Mammary epithelial cell (primary cell): Measurements from ENCODE around the gene CCNL2.

Experiments
- EZH2 ChIP-seq: IDR thresholded peaks from 2 replicates; pipeline ENCODE4 v1.6.1; 2012; ENCODE audit warnings: low read length, inconsistent platforms, borderline replicate concordance
- TF ChIP-seq, protein P1 (sequence below), 2 donors: IDR thresholded peaks in 1 of 2; conservative IDR thresholded peaks in 1 of 2; 2 replicates each; pipeline ENCODE4 v1.5.1; 2011 to 2012; ENCODE audit warnings: inconsistent platforms in 2 of 2, low read length in 2 of 2, mild to moderate bottlenecking in 2 of 2, control low read depth in 1 of 2, low read depth in 1 of 2; ENCODE audit not compliant: insufficient read depth in 1 of 2; ENCODE audit errors: extremely low read depth in 1 of 2

DNA sequence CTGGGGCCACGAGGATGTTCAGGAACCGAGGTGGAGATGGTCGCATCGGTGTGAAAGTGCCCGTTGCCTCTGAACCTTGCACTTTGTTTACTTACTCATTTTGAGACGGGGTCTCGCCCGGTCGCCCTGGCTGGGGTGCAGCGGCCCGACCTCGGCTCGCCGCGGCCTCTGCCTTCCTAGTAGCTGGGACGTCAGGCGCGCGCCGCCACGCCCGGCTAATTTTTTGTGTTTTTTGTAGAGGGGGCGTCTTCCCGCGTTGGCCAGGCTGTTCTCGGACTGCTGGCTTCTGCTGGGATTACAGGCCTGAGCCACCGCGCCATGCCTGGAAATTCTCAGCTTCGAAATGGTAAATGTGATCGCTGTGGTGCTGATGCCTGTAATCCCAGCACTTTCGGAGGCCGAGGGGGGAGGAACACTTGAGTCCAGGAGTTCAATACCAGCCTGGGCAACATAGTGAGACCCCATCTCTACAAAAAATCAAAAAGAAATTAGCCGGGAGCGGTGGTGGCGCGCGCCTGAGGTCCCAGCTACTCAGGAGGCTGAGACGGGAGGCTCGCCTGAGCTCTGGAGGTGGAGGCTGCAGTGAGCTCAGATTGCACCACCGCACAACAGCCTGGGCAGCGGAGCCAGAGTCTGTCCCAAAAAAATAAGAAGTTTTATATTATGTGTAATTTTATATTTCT, 8.6 kb upstream of the CCNL2 start:
- TF ChIP-seq, protein P1, sequence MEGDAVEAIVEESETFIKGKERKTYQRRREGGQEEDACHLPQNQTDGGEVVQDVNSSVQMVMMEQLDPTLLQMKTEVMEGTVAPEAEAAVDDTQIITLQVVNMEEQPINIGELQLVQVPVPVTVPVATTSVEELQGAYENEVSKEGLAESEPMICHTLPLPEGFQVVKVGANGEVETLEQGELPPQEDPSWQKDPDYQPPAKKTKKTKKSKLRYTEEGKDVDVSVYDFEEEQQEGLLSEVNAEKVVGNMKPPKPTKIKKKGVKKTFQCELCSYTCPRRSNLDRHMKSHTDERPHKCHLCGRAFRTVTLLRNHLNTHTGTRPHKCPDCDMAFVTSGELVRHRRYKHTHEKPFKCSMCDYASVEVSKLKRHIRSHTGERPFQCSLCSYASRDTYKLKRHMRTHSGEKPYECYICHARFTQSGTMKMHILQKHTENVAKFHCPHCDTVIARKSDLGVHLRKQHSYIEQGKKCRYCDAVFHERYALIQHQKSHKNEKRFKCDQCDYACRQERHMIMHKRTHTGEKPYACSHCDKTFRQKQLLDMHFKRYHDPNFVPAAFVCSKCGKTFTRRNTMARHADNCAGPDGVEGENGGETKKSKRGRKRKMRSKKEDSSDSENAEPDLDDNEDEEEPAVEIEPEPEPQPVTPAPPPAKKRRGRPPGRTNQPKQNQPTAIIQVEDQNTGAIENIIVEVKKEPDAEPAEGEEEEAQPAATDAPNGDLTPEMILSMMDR (conservative IDR thresholded peaks at IDR 0.05 in 1 of 2, IDR thresholded peaks at IDR 0.05 in 1 of 2; ENCODE audit: extremely low read depth in 1 of 2, insufficient read depth in 1 of 2, low read depth in 1 of 2, low read length in 2 of 2) = no peak
- no peak for TF ChIP-seq EZH2
